Suprapubic skin (tissue), 4 donors: Measurements from ENCODE around the gene RGS1. TPM values are rescaled to one million over a fixed set of nuclear protein-coding genes. Genes with fewer than 3 reads are reported as not detected.

Experiments
- DNase-seq, 2 donors: peaks; one replicate each; pipeline ENCODE4 v3.0.0-alpha.2; 2019; ENCODE audit warnings: low spot score in 2 of 2
- H3K27ac ChIP-seq: fragments of 200-600 bp; sonication (generic); one replicate; pipeline ENCODE4 v1.5.1; 2019
- H3K27me3 ChIP-seq: fragments of 200-600 bp; sonication (generic); one replicate; pipeline ENCODE4 v1.5.1; 2019
- H3K36me3 ChIP-seq: fragments of 200-600 bp; sonication (generic); one replicate; pipeline ENCODE4 v1.5.1; 2019
- H3K4me1 ChIP-seq: fragments of 200-600 bp; sonication (generic); one replicate; pipeline ENCODE4 v1.5.1; 2019
- H3K4me3 ChIP-seq: fragments of 200-600 bp; sonication (generic); one replicate; pipeline ENCODE4 v1.5.1; 2019; ENCODE audit warnings: mild to moderate bottlenecking
- H3K9me3 ChIP-seq: fragments of 200-600 bp; sonication (generic); one replicate; pipeline ENCODE4 v1.5.1; 2019
- CTCF ChIP-seq, 2 donors: fragments of 200-600 bp in 1 of 2; fragments of 450-650 bp in 1 of 2; sonication (generic) in 1 of 2; IDR thresholded peaks; one replicate each; pipeline ENCODE4 v1.5.1; 2016 to 2019; ENCODE audit warnings: antibody characterized with exemption in 2 of 2, mild to moderate bottlenecking in 1 of 2, moderate library complexity in 1 of 2
- EP300 ChIP-seq: sonication (generic); formaldehyde crosslinking; IDR thresholded peaks from one replicate; pipeline ENCODE4 v1.6.1; 2017; ENCODE audit warnings: antibody characterized with exemption
- POLR2A ChIP-seq, 2 donors: fragments of 450-650 bp; IDR thresholded peaks; one replicate each; pipeline ENCODE4 v1.6.1; 2017; ENCODE audit warnings: antibody characterized with exemption in 2 of 2, mild to moderate bottlenecking in 2 of 2, moderate library complexity in 2 of 2
- POLR2AphosphoS5 ChIP-seq, 3 donors: sonication (generic); formaldehyde crosslinking; IDR thresholded peaks; one replicate each; pipeline ENCODE4 v1.6.1; 2017; ENCODE audit warnings: antibody characterized with exemption in 3 of 3
- WGBS: methylation state at CpG from one replicate; pipeline ENCODE4 v1.1.5; 2018; 5-methylcytosine and 5-hydroxymethylcytosine counted together
- total RNA-seq, 4 donors: library from RNA; depleted of rRNA; stranded (reverse); fragments of >200 nt; gene quantifications; one replicate each; pipeline ENCODE4 v1.1.0, GENCODE V29; 2016

RGS1 gene
- total RNA-seq, 4 donors from 2014 or later: 5.3 to 20.8 (median 13.8) TPM

DNA sequence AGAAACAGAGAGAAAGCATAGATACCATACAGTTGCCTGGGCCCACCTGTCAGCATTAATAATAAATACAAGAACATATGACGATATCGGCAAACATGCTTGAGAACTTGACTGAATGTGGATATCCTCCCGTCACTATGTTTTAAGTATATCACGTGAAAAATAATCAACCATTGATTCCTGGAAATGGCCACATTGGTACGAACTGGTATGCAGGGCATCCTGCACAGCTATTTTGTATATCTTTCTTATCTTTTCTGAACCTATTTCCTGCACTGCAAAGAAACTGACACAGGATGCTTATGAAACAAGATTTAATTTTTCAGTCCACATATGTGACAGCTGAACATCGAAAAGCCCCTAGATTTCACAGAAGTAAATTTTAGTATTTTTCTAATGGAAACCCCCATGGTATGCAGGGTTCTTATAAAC, 22.8 kb upstream of the RGS1 start:
- no peak for TF ChIP-seq POLR2AphosphoS5 (IDR thresholded peaks at IDR 0.05)
- TF ChIP-seq EP300: no peak
- no peak for TF ChIP-seq CTCF (IDR thresholded peaks at IDR 0.05)
- no peak for TF ChIP-seq POLR2A (IDR thresholded peaks at IDR 0.05)

DNA sequence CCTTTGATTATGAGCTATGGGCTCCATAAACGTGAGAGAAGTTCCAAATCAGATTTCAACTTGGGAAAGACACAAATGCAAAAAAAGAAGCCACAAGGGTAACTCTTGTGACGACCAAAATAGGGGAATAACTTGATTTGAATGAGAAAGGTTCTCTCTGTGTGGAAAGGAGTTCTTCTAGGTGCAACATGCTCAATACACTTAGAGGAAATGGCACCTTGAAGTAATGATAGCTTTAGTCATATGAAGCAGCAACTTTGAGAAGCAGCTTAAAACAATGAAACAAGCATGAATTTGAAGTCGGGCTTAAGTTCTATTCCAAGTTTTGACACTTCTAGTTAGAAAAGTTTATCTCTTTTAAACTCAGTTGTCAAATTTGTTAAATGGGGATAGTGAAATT, 21.8 kb upstream of the RGS1 start:
- H3K27me3 ChIP-seq: no peaks in the 10 kb centered on the region
- H3K27ac ChIP-seq: no peak overlapping the region
- DNase-seq: no peak
- H3K36me3 ChIP-seq: no peaks in the 10 kb centered on the region
- no peak overlapping the region for H3K4me3 ChIP-seq
- 86% methylated on average over 3 of the region's 3 CpGs for WGBS
- TF ChIP-seq POLR2A (IDR thresholded peaks at IDR 0.05): no peak
- TF ChIP-seq EP300: no peak
- no peak for TF ChIP-seq CTCF (IDR thresholded peaks at IDR 0.05)
- TF ChIP-seq POLR2AphosphoS5 (IDR thresholded peaks at IDR 0.05): no peak
- H3K4me1 ChIP-seq: no peaks in the 10 kb centered on the region
- H3K9me3 ChIP-seq: no peaks in the 10 kb centered on the region

More for the DNA sequence above, 22.8 kb upstream of the RGS1 start:
- H3K27me3 ChIP-seq: no peaks in the 10 kb centered on the region
- H3K36me3 ChIP-seq: no peaks in the 10 kb centered on the region
- no peak overlapping the region for H3K4me3 ChIP-seq
- WGBS: 78% methylated on average over 6 of the region's 6 CpGs
- H3K27ac ChIP-seq: no peak overlapping the region
- no peaks in the 10 kb centered on the region for H3K9me3 ChIP-seq
- no peak for DNase-seq
- no peaks in the 10 kb centered on the region for H3K4me1 ChIP-seq

DNA sequence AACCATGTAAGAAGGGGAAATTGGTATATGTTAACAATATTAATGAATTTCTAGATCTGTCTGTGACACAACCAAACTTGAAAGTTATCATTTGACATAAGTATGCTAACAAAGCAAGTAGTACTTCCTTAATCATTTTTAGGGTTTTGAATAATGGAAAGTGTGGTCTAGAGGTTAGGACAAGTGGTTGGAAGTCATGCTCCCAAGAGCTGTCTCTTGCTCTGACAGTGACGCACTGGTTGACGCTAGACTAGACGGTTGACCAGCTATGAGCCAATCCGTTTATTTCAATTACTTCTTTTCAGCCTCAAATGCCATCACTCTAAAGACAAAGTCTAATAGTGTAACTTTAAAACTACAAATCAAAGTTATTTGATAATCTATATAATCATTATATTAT, 20.7 kb upstream of the RGS1 start:
- Histone ChIP-seq H3K27me3 (no peaks in the 10 kb centered on the region), H3K27ac (no peak overlapping the region), H3K4me1 (peaks cover 5% of the 10 kb centered on the region), H3K4me3 (no peak overlapping the region), H3K36me3 (no peaks in the 10 kb centered on the region), H3K9me3 (no peaks in the 10 kb centered on the region)
- TF ChIP-seq CTCF (IDR thresholded peaks at IDR 0.05): no peak
- TF ChIP-seq POLR2AphosphoS5 (IDR thresholded peaks at IDR 0.05): no peak
- no peak for TF ChIP-seq POLR2A (IDR thresholded peaks at IDR 0.05)
- WGBS: 92% methylated on average over 4 of the region's 4 CpGs
- no peak for DNase-seq

DNA sequence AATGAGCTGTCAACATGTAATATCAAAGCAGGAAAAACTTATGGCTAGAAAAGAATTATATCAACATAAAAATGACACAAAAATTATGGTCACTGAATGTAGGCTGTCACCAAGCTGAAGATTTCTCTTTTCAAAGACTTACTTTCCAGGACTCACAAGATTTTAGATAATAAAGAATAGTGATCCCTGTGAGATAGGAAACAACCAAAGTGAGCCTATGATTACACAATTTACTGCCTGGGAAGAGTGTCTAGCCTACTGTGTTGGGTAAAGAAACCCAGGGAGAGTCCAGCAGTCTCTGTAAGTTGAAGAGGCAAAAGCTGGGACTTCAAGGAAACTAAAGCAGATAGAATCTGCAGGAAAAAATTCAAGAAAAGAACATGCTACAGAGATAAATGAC, 20.2 kb upstream of the RGS1 start:
- Histone ChIP-seq H3K27me3 (no peaks in the 10 kb centered on the region), H3K4me3 (no peak overlapping the region), H3K27ac (no peak overlapping the region), H3K36me3 (no peaks in the 10 kb centered on the region), H3K4me1 (peaks cover 5% of the 10 kb centered on the region), H3K9me3 (no peaks in the 10 kb centered on the region)
- TF ChIP-seq POLR2AphosphoS5 (IDR thresholded peaks at IDR 0.05) (no peak), POLR2A (IDR thresholded peaks at IDR 0.05) (no peak), CTCF (IDR thresholded peaks at IDR 0.05) (no peak), EP300 (no peak)
- DNase-seq: no peak

- no peak overlapping the region for H3K27ac ChIP-seq
- H3K4me1 ChIP-seq: peaks cover 5% of the 10 kb centered on the region
- no peak for TF ChIP-seq EP300
- no peak for TF ChIP-seq POLR2AphosphoS5 (IDR thresholded peaks at IDR 0.05)
- no peak for TF ChIP-seq CTCF (IDR thresholded peaks at IDR 0.05)
- TF ChIP-seq POLR2A (IDR thresholded peaks at IDR 0.05): no peak
- H3K9me3 ChIP-seq: no peaks in the 10 kb centered on the region
- no peaks in the 10 kb centered on the region for H3K27me3 ChIP-seq
- no peaks in the 10 kb centered on the region for H3K36me3 ChIP-seq
- 93% methylated on average over 4 of the region's 4 CpGs for WGBS
- no peak for DNase-seq
- H3K4me3 ChIP-seq: no peak overlapping the region
Measured at GRCh38 chr1:192557841-192558595, 17.6 kb upstream of the RGS1 start.
